Esophagus (tissue), 2 donors: ENCODE data around the gene CCDC88C. TPM values are rescaled to one million over a fixed set of nuclear protein-coding genes. Genes with fewer than 3 reads are reported as not detected.

Experiments used
- H3K27ac ChIP-seq, 2 donors: one replicate each; pipeline ENCODE4 v1.5.1; 2013; ENCODE audit warnings: low read depth in 2 of 2, mild to moderate bottlenecking in 2 of 2, inconsistent platforms in 1 of 2, low read length in 1 of 2, moderate library complexity in 1 of 2
- H3K27me3 ChIP-seq, 2 donors: one replicate each; pipeline ENCODE4 v1.6.1; 2013; ENCODE audit warnings: low read length in 2 of 2, control low read depth in 1 of 2, mild to moderate bottlenecking in 1 of 2; ENCODE audit not compliant: insufficient read depth in 2 of 2, control insufficient read depth in 1 of 2
- H3K36me3 ChIP-seq, 2 donors: one replicate each; pipeline ENCODE4 v1.6.1; 2013; ENCODE audit warnings: low read length in 1 of 2; ENCODE audit not compliant: control insufficient read depth in 2 of 2, insufficient read depth in 2 of 2
- H3K4me1 ChIP-seq, 2 donors: one replicate each; pipeline ENCODE4 v1.6.1; 2013; ENCODE audit warnings: low read length in 1 of 2; ENCODE audit not compliant: control insufficient read depth in 2 of 2, insufficient read depth in 2 of 2
- H3K4me3 ChIP-seq, 2 donors: one replicate each; pipeline ENCODE4 v1.5.1; 2013; ENCODE audit warnings: low read length in 2 of 2, mild to moderate bottlenecking in 2 of 2, low read depth in 1 of 2, moderate library complexity in 1 of 2
- H3K9me3 ChIP-seq, 2 donors: one replicate each; pipeline ENCODE4 v1.6.1; 2013; ENCODE audit warnings: mild to moderate bottlenecking in 2 of 2, low read depth in 1 of 2, low read length in 1 of 2, moderate library complexity in 1 of 2; ENCODE audit not compliant: control insufficient read depth in 2 of 2, insufficient read depth in 1 of 2
- WGBS, 2 donors: extraction: QIAGEN DNeasy Blood & Tissue Kit; methylation state at CpG; one replicate each; pipeline ENCODE4 v1.1.7; 2013; 5-methylcytosine and 5-hydroxymethylcytosine counted together
- polyA plus RNA-seq, 2 donors: library from polyadenylated mRNA; stranded (reverse); fragments of 200-250 nt; gene quantifications; one replicate each; pipeline ENCODE4 v1.2.3, GENCODE V29; 2013
- donor health status: healthy with polysubstance abuse.
- donor health status: Bipolar disorder and iron deficiency.

CCDC88C gene
- polyA plus RNA-seq, 2 donors = 11.0 to 18.5 TPM

DNA sequence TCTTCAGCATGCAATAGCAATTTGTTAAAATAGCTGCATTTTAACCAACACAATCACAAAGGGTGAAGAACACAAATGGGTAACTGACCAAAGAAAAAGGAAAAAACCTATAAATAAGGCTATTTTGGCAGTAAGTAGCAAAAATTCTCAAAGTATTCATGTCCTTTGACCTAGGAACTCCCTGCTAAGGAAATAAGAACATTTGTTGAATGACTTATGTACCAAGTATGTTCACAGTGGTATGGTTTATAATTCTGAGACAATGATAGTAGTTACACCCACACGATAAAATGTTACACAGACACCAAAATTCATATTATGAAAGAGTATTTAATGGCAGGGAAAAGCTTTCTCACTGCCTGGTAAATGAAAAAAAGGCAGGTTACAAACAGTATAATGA is 16.9 kb downstream of the CCDC88C start:
- 36 to 39% methylated on average over 1 of the region's 1 CpG for WGBS, 2 donors
- H3K4me3 ChIP-seq = no peak overlapping the region

GRCh38 chr14:91399868-91400640 is 17.6 kb downstream of the CCDC88C start:
- no peaks in the 10 kb centered on the region for H3K9me3 ChIP-seq
- peaks cover 8 to 39% of the 10 kb centered on the region in 2 donors for H3K4me1 ChIP-seq
- H3K36me3 ChIP-seq = no peaks in the 10 kb centered on the region
- peak overlapping the region; percentile 24 to 41 for H3K4me3 ChIP-seq
- 43 to 50% methylated on average over 20 of the region's 20 CpGs for WGBS, 2 donors
- H3K27me3 ChIP-seq = no peaks in the 10 kb centered on the region
- peak overlapping the region; percentile 45 to 78 for H3K27ac ChIP-seq

More for the DNA sequence above, 16.9 kb downstream of the CCDC88C start:
- no peaks in the 10 kb centered on the region for H3K27me3 ChIP-seq
- no peaks in the 10 kb centered on the region for H3K9me3 ChIP-seq
- H3K4me1 ChIP-seq = peaks cover 7 to 34% of the 10 kb centered on the region in 2 donors
- peaks cover 0 to under 1% of the 10 kb centered on the region in 2 donors for H3K36me3 ChIP-seq
- H3K27ac ChIP-seq = peak overlapping the region; percentile 45 to 78

- Histone ChIP-seq H3K4me1 (peaks cover 9 to 34% of the 10 kb centered on the region in 2 donors), H3K27ac (peak overlapping the region; percentile 90), H3K4me3 (no peak overlapping the region), H3K27me3 (no peaks in the 10 kb centered on the region), H3K36me3 (no peaks in the 10 kb centered on the region), H3K9me3 (no peaks in the 10 kb centered on the region)
- WGBS, 2 donors = 58 to 63% methylated on average over 6 of the region's 6 CpGs
These were observed 18.9 kb downstream of the CCDC88C start for GRCh38 chr14:91398707-91399106.

- WGBS, 2 donors = 45 to 47% methylated on average over 8 of the region's 8 CpGs
- Histone ChIP-seq H3K4me3 (no peak overlapping the region), H3K9me3 (no peaks in the 10 kb centered on the region), H3K27me3 (no peaks in the 10 kb centered on the region), H3K36me3 (no peaks in the 10 kb centered on the region), H3K27ac (peak overlapping the region; percentile 90), H3K4me1 (peaks cover 11 to 33% of the 10 kb centered on the region in 2 donors)
These were observed 19.5 kb downstream of the CCDC88C start for GRCh38 chr14:91397965-91398591.

- Histone ChIP-seq H3K27ac (peak overlapping the region; percentile 90), H3K9me3 (no peaks in the 10 kb centered on the region), H3K4me3 (peak overlapping the region in 1 of 2 donors; percentile 17), H3K27me3 (no peaks in the 10 kb centered on the region), H3K4me1 (peaks cover 17 to 33% of the 10 kb centered on the region in 2 donors), H3K36me3 (no peaks in the 10 kb centered on the region)
- WGBS, 2 donors = 23 to 32% methylated on average over 15 of the region's 15 CpGs
These were observed 20.4 kb downstream of the CCDC88C start for GRCh38 chr14:91396959-91397815.

GRCh38 chr14:91396013-91396660 is 21.5 kb downstream of the CCDC88C start:
- WGBS, 2 donors = 43 to 59% methylated on average over 23 of the region's 23 CpGs
- peak overlapping the region; percentile 90 for H3K27ac ChIP-seq
- H3K4me1 ChIP-seq = peaks cover 17 to 33% of the 10 kb centered on the region in 2 donors
- H3K36me3 ChIP-seq = no peaks in the 10 kb centered on the region
- H3K4me3 ChIP-seq = peak overlapping the region; percentile 0 to 10
- H3K9me3 ChIP-seq = no peaks in the 10 kb centered on the region
- no peaks in the 10 kb centered on the region for H3K27me3 ChIP-seq

GRCh38 chr14:91395466-91395865 is 22.2 kb downstream of the CCDC88C start:
- peak overlapping the region; percentile 19 to 90 for H3K27ac ChIP-seq
- H3K27me3 ChIP-seq = no peaks in the 10 kb centered on the region
- 60 to 69% methylated on average over 5 of the region's 5 CpGs for WGBS, 2 donors
- H3K9me3 ChIP-seq = no peaks in the 10 kb centered on the region
- H3K4me1 ChIP-seq = peaks cover 17 to 33% of the 10 kb centered on the region in 2 donors
- no peaks in the 10 kb centered on the region for H3K36me3 ChIP-seq
- H3K4me3 ChIP-seq = no peak overlapping the region

- Histone ChIP-seq H3K27ac (no peak overlapping the region), H3K4me3 (no peak overlapping the region), H3K36me3 (no peaks in the 10 kb centered on the region), H3K9me3 (no peaks in the 10 kb centered on the region), H3K4me1 (peaks cover 17 to 26% of the 10 kb centered on the region in 2 donors), H3K27me3 (no peaks in the 10 kb centered on the region)
- WGBS, 2 donors = 74 to 84% methylated on average over 17 of the region's 17 CpGs
These were observed 23.2 kb downstream of the CCDC88C start for GRCh38 chr14:91394105-91395081.
